ENCODE measurements around the gene TMEM9.

TMEM9 gene

GRCh38 chr1:201096041-201096461 is 58.2 kb downstream of the TMEM9 start:
- no peak for DNase-seq
- Histone ChIP-seq H3K4me3 (ENCODE audit: insufficient read depth, low read depth, low read length, poor library complexity, severe bottlenecking) (no peak overlapping the region), H3K27me3 (replicated peaks; ENCODE audit: control insufficient read depth, insufficient read depth, low read length, poor library complexity, severe bottlenecking) (no peaks in the 10 kb centered on the region), H3K4me1 (ENCODE audit: control insufficient read depth, insufficient read depth, low read length, poor library complexity, severe bottlenecking) (no peaks in the 10 kb centered on the region), H3K27ac (ENCODE audit: insufficient read depth, low read length, poor library complexity, severe bottlenecking) (no peak overlapping the region), H3K9me3 (ENCODE audit: control insufficient read depth, low read length) (no peaks in the 10 kb centered on the region), H3K36me3 (ENCODE audit: control insufficient read depth, insufficient read depth, low read length) (no peaks in the 10 kb centered on the region)

DNA sequence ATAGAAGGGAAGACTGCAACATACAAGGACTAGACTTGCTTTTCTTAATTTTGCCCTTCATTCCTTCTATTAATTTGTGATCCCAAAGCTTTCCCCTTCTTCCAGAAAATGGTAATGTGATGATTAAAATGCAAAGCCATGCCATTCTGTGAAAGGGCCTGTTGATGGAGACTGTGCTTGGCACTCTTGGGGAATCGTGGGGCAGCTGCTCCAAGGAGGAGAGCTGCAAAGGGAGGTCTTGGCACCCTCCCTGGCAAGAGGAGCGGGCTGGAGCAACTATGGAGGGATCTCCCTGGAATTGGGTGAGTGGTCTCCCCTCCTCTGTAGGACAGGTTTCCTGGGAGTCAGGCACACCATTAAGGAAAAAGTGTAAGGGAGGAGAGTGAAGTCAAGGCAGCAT is 58.7 kb downstream of the TMEM9 start:
- no peak overlapping the region for H3K27ac ChIP-seq (ENCODE audit: insufficient read depth, low read length, poor library complexity, severe bottlenecking)
- no peak overlapping the region for H3K4me3 ChIP-seq (ENCODE audit: insufficient read depth, low read depth, low read length, poor library complexity, severe bottlenecking)
- no peak for DNase-seq
- H3K27me3 ChIP-seq (replicated peaks; ENCODE audit: control insufficient read depth, insufficient read depth, low read length, poor library complexity, severe bottlenecking): no peaks in the 10 kb centered on the region
- no peaks in the 10 kb centered on the region for H3K36me3 ChIP-seq (ENCODE audit: control insufficient read depth, insufficient read depth, low read length)
- H3K9me3 ChIP-seq (ENCODE audit: control insufficient read depth, low read length): no peaks in the 10 kb centered on the region
- H3K4me1 ChIP-seq (ENCODE audit: control insufficient read depth, insufficient read depth, low read length, poor library complexity, severe bottlenecking): no peaks in the 10 kb centered on the region

GRCh38 chr1:201094832-201095231 is 59.4 kb downstream of the TMEM9 start:
- no peaks in the 10 kb centered on the region for H3K36me3 ChIP-seq (ENCODE audit: control insufficient read depth, insufficient read depth, low read length)
- no peak overlapping the region for H3K4me3 ChIP-seq (ENCODE audit: insufficient read depth, low read depth, low read length, poor library complexity, severe bottlenecking)
- no peaks in the 10 kb centered on the region for H3K4me1 ChIP-seq (ENCODE audit: control insufficient read depth, insufficient read depth, low read length, poor library complexity, severe bottlenecking)
- no peaks in the 10 kb centered on the region for H3K27me3 ChIP-seq (replicated peaks; ENCODE audit: control insufficient read depth, insufficient read depth, low read length, poor library complexity, severe bottlenecking)
- H3K9me3 ChIP-seq (ENCODE audit: control insufficient read depth, low read length): no peaks in the 10 kb centered on the region
- no peak for DNase-seq
- no peak overlapping the region for H3K27ac ChIP-seq (ENCODE audit: insufficient read depth, low read length, poor library complexity, severe bottlenecking)

DNA sequence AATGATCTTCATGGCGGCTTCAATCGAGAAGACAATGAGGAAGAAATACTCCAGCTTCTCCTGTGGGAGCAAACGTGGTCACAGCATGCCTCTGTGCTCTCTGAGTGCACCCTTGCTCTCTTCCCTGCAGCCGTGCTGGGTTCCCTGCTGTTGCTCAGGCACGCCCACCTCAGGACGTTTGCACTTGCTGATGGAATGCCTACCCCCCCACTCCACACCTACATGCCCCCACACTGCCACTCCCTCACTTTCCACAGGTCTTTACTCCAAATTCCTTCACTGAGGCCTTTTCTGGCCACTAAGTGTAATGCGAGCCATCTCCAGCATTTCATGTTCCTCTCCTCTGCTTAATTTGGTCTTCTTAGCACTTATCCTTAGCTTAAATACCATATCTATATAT is 60.3 kb downstream of the TMEM9 start:
- H3K27ac ChIP-seq (ENCODE audit: insufficient read depth, low read length, poor library complexity, severe bottlenecking): no peak overlapping the region
- H3K4me3 ChIP-seq (ENCODE audit: insufficient read depth, low read depth, low read length, poor library complexity, severe bottlenecking): no peak overlapping the region
- no peak for DNase-seq
- no peaks in the 10 kb centered on the region for H3K4me1 ChIP-seq (ENCODE audit: control insufficient read depth, insufficient read depth, low read length, poor library complexity, severe bottlenecking)
- H3K36me3 ChIP-seq (ENCODE audit: control insufficient read depth, insufficient read depth, low read length): no peaks in the 10 kb centered on the region
- no peaks in the 10 kb centered on the region for H3K9me3 ChIP-seq (ENCODE audit: control insufficient read depth, low read length)
- no peaks in the 10 kb centered on the region for H3K27me3 ChIP-seq (replicated peaks; ENCODE audit: control insufficient read depth, insufficient read depth, low read length, poor library complexity, severe bottlenecking)

- H3K27ac ChIP-seq (ENCODE audit: insufficient read depth, low read length, poor library complexity, severe bottlenecking): no peak overlapping the region
- no peak overlapping the region for H3K4me3 ChIP-seq (ENCODE audit: insufficient read depth, low read depth, low read length, poor library complexity, severe bottlenecking)
- no peaks in the 10 kb centered on the region for H3K36me3 ChIP-seq (ENCODE audit: control insufficient read depth, insufficient read depth, low read length)
- H3K9me3 ChIP-seq (ENCODE audit: control insufficient read depth, low read length): no peaks in the 10 kb centered on the region
- H3K4me1 ChIP-seq (ENCODE audit: control insufficient read depth, insufficient read depth, low read length, poor library complexity, severe bottlenecking): no peaks in the 10 kb centered on the region
- DNase-seq: no peak
- H3K27me3 ChIP-seq (replicated peaks; ENCODE audit: control insufficient read depth, insufficient read depth, low read length, poor library complexity, severe bottlenecking): no peaks in the 10 kb centered on the region
Measured at GRCh38 chr1:201093561-201093960, 60.7 kb downstream of the TMEM9 start.

DNA sequence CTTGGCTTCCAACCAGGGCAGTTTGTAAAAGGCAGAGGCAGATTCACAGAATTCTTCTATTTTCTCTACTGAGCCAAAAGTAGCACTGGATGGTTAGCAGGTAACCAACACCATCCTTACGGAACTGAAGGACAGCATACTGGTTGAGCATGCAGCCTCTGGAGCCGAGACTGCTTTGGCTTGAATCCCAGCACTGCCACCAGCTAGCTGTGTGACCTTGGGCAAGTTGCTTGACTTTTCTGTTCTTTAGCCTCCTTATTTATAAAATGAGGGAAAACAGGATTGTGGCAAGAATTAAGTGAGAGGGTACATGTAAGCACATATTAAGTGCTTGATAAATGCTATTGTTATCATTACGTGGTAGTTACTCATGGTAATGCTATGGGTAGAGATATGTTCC is 61.5 kb downstream of the TMEM9 start:
- Histone ChIP-seq H3K27me3 (replicated peaks; ENCODE audit: control insufficient read depth, insufficient read depth, low read length, poor library complexity, severe bottlenecking) (no peaks in the 10 kb centered on the region), H3K36me3 (ENCODE audit: control insufficient read depth, insufficient read depth, low read length) (no peaks in the 10 kb centered on the region), H3K4me1 (ENCODE audit: control insufficient read depth, insufficient read depth, low read length, poor library complexity, severe bottlenecking) (no peaks in the 10 kb centered on the region), H3K9me3 (ENCODE audit: control insufficient read depth, low read length) (no peaks in the 10 kb centered on the region), H3K27ac (ENCODE audit: insufficient read depth, low read length, poor library complexity, severe bottlenecking) (no peak overlapping the region), H3K4me3 (ENCODE audit: insufficient read depth, low read depth, low read length, poor library complexity, severe bottlenecking) (no peak overlapping the region)
- no peak for DNase-seq

DNA sequence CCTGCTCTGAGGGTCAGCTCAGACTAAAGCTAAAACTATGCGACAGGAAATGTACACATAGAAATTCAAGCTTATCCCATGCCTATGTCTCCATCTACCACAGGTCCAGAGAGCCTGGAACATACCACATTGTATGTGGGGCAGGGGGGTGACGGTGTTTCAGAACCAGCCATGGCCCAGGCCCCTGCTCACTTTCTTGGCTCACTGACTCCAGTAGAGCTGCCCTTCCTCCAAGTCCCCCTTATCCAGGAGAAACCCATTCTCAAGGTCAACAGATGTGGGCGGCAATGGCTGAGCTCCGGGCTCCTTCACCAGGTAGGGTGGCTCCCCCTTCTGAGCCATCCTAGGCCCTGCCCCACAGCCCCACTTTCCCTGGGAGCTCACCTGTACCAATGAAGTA is 63.0 kb downstream of the TMEM9 start:
- Histone ChIP-seq H3K36me3 (ENCODE audit: control insufficient read depth, insufficient read depth, low read length) (no peaks in the 10 kb centered on the region), H3K4me3 (ENCODE audit: insufficient read depth, low read depth, low read length, poor library complexity, severe bottlenecking) (no peak overlapping the region), H3K9me3 (ENCODE audit: control insufficient read depth, low read length) (no peaks in the 10 kb centered on the region), H3K27ac (ENCODE audit: insufficient read depth, low read length, poor library complexity, severe bottlenecking) (no peak overlapping the region), H3K4me1 (ENCODE audit: control insufficient read depth, insufficient read depth, low read length, poor library complexity, severe bottlenecking) (no peaks in the 10 kb centered on the region), H3K27me3 (replicated peaks; ENCODE audit: control insufficient read depth, insufficient read depth, low read length, poor library complexity, severe bottlenecking) (no peaks in the 10 kb centered on the region)
- DNase-seq: no peak

DNA sequence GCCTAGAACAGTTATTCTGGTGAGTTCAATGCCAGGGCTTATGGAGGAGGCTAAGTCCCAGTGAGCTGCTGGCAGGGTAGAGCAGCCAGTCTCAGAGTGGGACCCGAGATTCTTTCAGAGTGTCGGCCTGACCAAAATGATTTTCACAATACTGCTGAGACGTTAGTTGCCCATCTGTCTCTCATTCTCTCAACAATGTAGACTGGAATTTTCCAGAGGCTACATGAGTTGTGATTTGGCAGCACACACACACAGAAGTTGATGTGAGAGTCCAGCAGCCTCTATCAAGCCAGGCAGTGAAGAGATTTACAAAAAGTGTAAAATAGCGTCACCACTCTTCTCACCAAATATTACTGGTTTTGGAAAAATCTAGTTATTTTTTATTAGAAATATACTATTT is 63.7 kb downstream of the TMEM9 start:
- no peaks in the 10 kb centered on the region for H3K27me3 ChIP-seq (replicated peaks; ENCODE audit: control insufficient read depth, insufficient read depth, low read length, poor library complexity, severe bottlenecking)
- no peaks in the 10 kb centered on the region for H3K4me1 ChIP-seq (ENCODE audit: control insufficient read depth, insufficient read depth, low read length, poor library complexity, severe bottlenecking)
- no peak for DNase-seq
- no peaks in the 10 kb centered on the region for H3K36me3 ChIP-seq (ENCODE audit: control insufficient read depth, insufficient read depth, low read length)
- H3K27ac ChIP-seq (ENCODE audit: insufficient read depth, low read length, poor library complexity, severe bottlenecking): no peak overlapping the region
- H3K4me3 ChIP-seq (ENCODE audit: insufficient read depth, low read depth, low read length, poor library complexity, severe bottlenecking): no peak overlapping the region
- no peaks in the 10 kb centered on the region for H3K9me3 ChIP-seq (ENCODE audit: control insufficient read depth, low read length)

DNA sequence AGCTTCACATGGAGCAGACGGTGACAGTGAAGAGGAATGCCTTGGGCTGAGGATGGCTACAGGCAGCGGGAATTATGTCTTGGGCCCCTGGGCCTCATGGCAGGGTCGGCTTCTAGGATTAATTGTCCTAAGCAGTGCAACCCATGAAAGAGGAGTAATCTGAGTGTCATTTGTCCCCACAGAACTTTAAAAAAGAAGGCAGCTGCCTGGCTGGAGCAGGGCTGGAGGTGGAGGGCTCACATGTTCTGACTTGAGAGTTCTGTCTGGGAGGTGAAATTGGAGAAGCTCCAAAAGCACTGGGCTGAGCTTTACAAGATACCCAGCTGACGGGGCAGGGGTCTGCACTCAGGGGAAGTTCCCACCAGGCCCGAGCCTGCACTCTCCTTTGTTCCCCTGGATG is 64.7 kb downstream of the TMEM9 start:
- no peak overlapping the region for H3K4me3 ChIP-seq (ENCODE audit: insufficient read depth, low read depth, low read length, poor library complexity, severe bottlenecking)
- H3K27me3 ChIP-seq (replicated peaks; ENCODE audit: control insufficient read depth, insufficient read depth, low read length, poor library complexity, severe bottlenecking): no peaks in the 10 kb centered on the region
- no peaks in the 10 kb centered on the region for H3K9me3 ChIP-seq (ENCODE audit: control insufficient read depth, low read length)
- H3K27ac ChIP-seq (ENCODE audit: insufficient read depth, low read length, poor library complexity, severe bottlenecking): no peak overlapping the region
- no peaks in the 10 kb centered on the region for H3K36me3 ChIP-seq (ENCODE audit: control insufficient read depth, insufficient read depth, low read length)
- no peaks in the 10 kb centered on the region for H3K4me1 ChIP-seq (ENCODE audit: control insufficient read depth, insufficient read depth, low read length, poor library complexity, severe bottlenecking)
- no peak for DNase-seq

DNA sequence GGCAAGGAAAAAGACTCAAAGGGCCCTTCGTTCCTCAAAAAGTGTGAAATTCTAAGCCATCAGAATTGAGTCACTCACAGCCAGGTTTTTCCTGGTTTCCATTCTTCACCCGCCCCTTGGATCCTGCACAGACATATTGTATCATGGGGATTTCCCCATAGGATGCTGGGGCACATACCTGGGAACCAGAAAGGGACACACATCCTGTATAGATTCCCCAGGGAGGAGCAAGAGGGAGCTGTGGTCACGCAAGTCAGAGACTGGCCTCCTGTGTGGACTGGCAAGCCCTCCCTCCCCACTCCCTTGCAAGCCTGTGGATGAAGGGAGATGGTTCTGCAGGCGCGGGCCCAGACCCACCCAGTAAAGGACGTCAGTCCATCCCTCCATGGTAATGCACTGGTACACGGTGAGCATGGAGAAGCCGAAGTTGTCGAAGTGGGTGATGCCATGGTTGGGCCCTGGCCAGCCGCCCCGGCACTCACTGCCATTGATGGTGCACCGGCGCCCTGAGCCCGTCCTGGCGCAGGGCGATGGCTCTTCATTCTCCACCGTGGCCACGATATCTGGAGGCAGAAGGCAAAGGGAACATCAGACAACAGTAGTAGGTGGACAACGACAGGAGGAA is 65.3 kb downstream of the TMEM9 start:
- Histone ChIP-seq H3K27me3 (replicated peaks; ENCODE audit: control insufficient read depth, insufficient read depth, low read length, poor library complexity, severe bottlenecking) (no peaks in the 10 kb centered on the region), H3K4me1 (ENCODE audit: control insufficient read depth, insufficient read depth, low read length, poor library complexity, severe bottlenecking) (no peaks in the 10 kb centered on the region), H3K4me3 (ENCODE audit: insufficient read depth, low read depth, low read length, poor library complexity, severe bottlenecking) (no peak overlapping the region), H3K27ac (ENCODE audit: insufficient read depth, low read length, poor library complexity, severe bottlenecking) (no peak overlapping the region), H3K9me3 (ENCODE audit: control insufficient read depth, low read length) (no peaks in the 10 kb centered on the region), H3K36me3 (ENCODE audit: control insufficient read depth, insufficient read depth, low read length) (no peaks in the 10 kb centered on the region)
- no peak for DNase-seq
